ENCODE data around the gene APP.

APP gene

DNA sequence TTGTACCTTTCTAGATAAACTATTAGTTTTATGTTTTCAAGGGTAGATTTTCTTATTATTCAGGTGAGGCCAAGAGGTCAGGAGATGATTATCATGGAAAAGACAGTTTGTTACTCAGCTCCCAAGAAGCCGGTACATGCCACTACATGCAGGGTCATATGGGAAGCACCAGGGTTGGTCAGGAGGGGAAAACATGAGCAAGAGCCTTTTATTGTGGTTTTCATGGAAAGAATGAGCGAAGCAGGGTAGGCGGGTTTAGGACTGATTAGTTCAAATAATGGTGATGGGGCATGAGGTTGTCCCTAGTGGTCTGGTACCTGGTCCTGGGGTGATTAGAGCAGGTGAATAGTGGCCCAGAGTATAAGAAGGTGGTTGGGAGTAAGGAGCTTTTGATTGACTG lies 189.9 kb downstream of the APP start:
- H3K27ac ChIP-seq (ENCODE audit: low read depth, low read length), result no peak overlapping the region
- H3K4me3 ChIP-seq (ENCODE audit: low read length), result no peak overlapping the region
- H3K27me3 ChIP-seq (ENCODE audit: control insufficient read depth, low read length), result no peaks in the 10 kb centered on the region
- no peaks in the 10 kb centered on the region for H3K9me3 ChIP-seq (ENCODE audit: control insufficient read depth, insufficient read depth, low read length)
- TF ChIP-seq EZH2phosphoT487 (IDR thresholded peaks at IDR 0.05; ENCODE audit: borderline replicate concordance, low read length) (no peak), CTCF (IDR thresholded peaks at IDR 0.05; ENCODE audit: low read depth, low read length, poor library complexity, severe bottlenecking) (no peak)
- no peaks in the 10 kb centered on the region for H4K20me1 ChIP-seq (ENCODE audit: control insufficient read depth, insufficient read depth, low read depth, low read length)
- no peaks in the 10 kb centered on the region for H3K36me3 ChIP-seq (ENCODE audit: control insufficient read depth, low read length)
- no peaks in the 10 kb centered on the region for H3F3A ChIP-seq (ENCODE audit: control insufficient read depth, insufficient read depth)
- H3K4me2 ChIP-seq (ENCODE audit: low read length), result no peak overlapping the region
- no peaks in the 10 kb centered on the region for H3K79me2 ChIP-seq (ENCODE audit: control insufficient read depth, low read length)
- H3K4me1 ChIP-seq (ENCODE audit: control insufficient read depth, low read length), result peaks cover 8% of the 10 kb centered on the region; the same call in 1 of the 2 replicates
- no peaks in the 10 kb centered on the region for H3K9me2 ChIP-seq (replicated peaks; ENCODE audit: control insufficient read depth, low read length)

DNA sequence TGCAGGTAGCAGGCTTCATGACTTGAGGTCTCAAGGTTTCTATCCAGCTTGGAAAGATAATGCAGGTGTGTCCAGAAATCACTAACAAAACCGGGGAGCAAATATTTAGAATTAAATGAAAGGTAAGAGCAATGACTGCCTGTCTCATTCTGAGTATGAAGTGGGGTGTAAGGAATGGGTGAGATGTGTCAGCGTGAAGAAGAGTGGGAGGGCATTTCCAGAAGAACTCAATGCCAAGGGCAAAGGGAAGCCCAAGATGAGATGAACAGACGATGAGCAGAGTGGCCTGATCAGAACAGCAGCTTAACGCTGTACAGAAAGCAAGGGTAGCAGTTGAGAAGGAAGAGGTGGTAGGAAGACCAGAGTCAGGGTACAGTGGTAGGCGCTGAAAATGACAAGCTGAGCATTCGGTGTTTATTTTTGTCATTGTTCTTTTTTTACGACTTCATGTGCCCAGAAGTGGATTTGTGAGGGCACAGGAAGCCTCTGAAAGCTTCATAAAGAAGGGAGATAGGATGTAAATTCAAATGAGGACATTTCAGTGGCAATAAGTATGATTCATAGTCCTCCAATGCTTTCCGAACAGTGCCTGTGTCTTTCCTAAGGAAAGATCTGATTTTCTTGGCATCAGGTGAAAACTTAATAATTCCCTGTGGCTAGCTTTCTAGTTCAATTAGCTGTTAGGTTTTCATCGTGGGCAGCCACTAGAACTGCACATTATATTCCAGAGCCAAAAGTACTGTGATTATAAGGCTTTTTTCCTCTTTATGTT lies 190.5 kb downstream of the APP start:
- no peaks in the 10 kb centered on the region for H4K20me1 ChIP-seq (ENCODE audit: control insufficient read depth, insufficient read depth, low read depth, low read length)
- H3F3A ChIP-seq (ENCODE audit: control insufficient read depth, insufficient read depth), result no peaks in the 10 kb centered on the region
- no peak overlapping the region for H3K4me2 ChIP-seq (ENCODE audit: low read length)
- no peaks in the 10 kb centered on the region for H3K9me2 ChIP-seq (replicated peaks; ENCODE audit: control insufficient read depth, low read length)
- H3K36me3 ChIP-seq (ENCODE audit: control insufficient read depth, low read length), result no peaks in the 10 kb centered on the region
- no peaks in the 10 kb centered on the region for H3K9me3 ChIP-seq (ENCODE audit: control insufficient read depth, insufficient read depth, low read length)
- TF ChIP-seq CTCF (IDR thresholded peaks at IDR 0.05; ENCODE audit: low read depth, low read length, poor library complexity, severe bottlenecking), result no peak
- no peak for TF ChIP-seq EZH2phosphoT487 (IDR thresholded peaks at IDR 0.05; ENCODE audit: borderline replicate concordance, low read length)
- no peak overlapping the region for H3K4me3 ChIP-seq (ENCODE audit: low read length)
- H3K79me2 ChIP-seq (ENCODE audit: control insufficient read depth, low read length), result no peaks in the 10 kb centered on the region
- no peaks in the 10 kb centered on the region for H3K27me3 ChIP-seq (ENCODE audit: control insufficient read depth, low read length)
- no peak overlapping the region for H3K27ac ChIP-seq (ENCODE audit: low read depth, low read length)
- peaks cover 8% of the 10 kb centered on the region; the same call in 1 of the 2 replicates for H3K4me1 ChIP-seq (ENCODE audit: control insufficient read depth, low read length)

GRCh38 chr21:25977068-25977611 lies 193.4 kb downstream of the APP start:
- Histone ChIP-seq H3K9me3 (ENCODE audit: control insufficient read depth, insufficient read depth, low read length) (no peaks in the 10 kb centered on the region), H3K4me1 (ENCODE audit: control insufficient read depth, low read length) (peaks cover 8% of the 10 kb centered on the region; the same call in 1 of the 2 replicates), H3K4me2 (ENCODE audit: low read length) (no peak overlapping the region), H3K27ac (ENCODE audit: low read depth, low read length) (no peak overlapping the region), H3K27me3 (ENCODE audit: control insufficient read depth, low read length) (no peaks in the 10 kb centered on the region), H3K9me2 (replicated peaks; ENCODE audit: control insufficient read depth, low read length) (no peaks in the 10 kb centered on the region), H3F3A (ENCODE audit: control insufficient read depth, insufficient read depth) (no peaks in the 10 kb centered on the region), H3K4me3 (ENCODE audit: low read length) (no peak overlapping the region), H3K79me2 (ENCODE audit: control insufficient read depth, low read length) (no peaks in the 10 kb centered on the region), H4K20me1 (ENCODE audit: control insufficient read depth, insufficient read depth, low read depth, low read length) (no peaks in the 10 kb centered on the region), H3K36me3 (ENCODE audit: control insufficient read depth, low read length) (no peaks in the 10 kb centered on the region)
- TF ChIP-seq EZH2phosphoT487 (IDR thresholded peaks at IDR 0.05; ENCODE audit: borderline replicate concordance, low read length) (no peak), CTCF (IDR thresholded peaks at IDR 0.05; ENCODE audit: low read depth, low read length, poor library complexity, severe bottlenecking) (no peak)

Data from DOHH2 (cell line).